SK-MEL-5 (cell line): ENCODE data around the gene DERA. TPM values are rescaled to one million over a fixed set of nuclear protein-coding genes. Genes with fewer than 3 reads are reported as not detected.
"Not testable (repeated sequence)": the region's sequence is repeated elsewhere in the genome, so short reads cannot be mapped to it uniquely, and the experiment has no call there.

ENCODE experiments used
- DNase-seq: peaks from one replicate; pipeline ENCODE4 v3.0.0-alpha.2; 2016; ENCODE audit warnings: low read depth, low spot score
- in situ Hi-C: cut with HindIII; loops from 2 replicates; pipeline ENCODE4 v1.10.0; 2016; ENCODE audit warnings: low sequenced_read_pairs, high pct_unique_total_duplicates, low pct_unique_long_range_greater_than_20kb
- total RNA-seq: library from RNA; depleted of rRNA; stranded (reverse); fragments of >200 nt; shearing (Covaris generic); gene quantifications from 2 replicates; pipeline ENCODE4 v1.2.3, GENCODE V29; 2014

The DERA gene
- total RNA-seq, 1 experiment from 2014 or later: 200 TPM

DNA sequence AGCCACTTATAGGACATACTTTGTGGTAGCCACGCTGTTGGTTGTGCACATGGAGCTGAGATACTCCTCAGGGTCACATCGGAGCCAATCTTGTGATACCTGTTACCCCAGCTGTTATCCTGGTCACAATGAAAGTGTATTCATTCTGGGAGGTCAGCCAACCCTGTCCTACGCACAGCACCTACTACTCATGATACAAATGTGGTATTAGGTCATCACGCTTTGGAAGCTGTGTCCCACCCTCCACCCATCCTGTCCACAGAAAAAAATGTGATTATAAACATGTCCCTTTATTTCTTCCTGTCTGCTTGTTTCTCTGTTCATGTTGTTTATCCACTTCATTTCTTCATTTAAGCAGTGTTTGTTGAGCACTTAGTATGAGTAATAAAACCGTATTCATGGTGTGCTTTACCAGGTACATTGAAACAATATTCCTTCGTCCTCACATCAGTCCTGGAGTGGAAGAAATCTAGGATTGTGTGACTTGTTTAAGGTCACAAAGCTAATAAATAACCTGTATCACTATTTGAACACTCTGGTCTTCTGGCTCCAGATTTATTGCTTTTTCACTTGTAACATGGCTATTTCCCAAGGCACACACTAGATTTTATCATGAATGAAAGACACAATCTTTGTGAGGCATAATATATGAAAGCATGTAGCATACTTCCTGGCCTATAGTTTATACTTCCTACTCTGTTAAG lies 73.1 kb downstream of the DERA start:
- in situ Hi-C loops: no loop called here
- DNase-seq: no peak

DNA sequence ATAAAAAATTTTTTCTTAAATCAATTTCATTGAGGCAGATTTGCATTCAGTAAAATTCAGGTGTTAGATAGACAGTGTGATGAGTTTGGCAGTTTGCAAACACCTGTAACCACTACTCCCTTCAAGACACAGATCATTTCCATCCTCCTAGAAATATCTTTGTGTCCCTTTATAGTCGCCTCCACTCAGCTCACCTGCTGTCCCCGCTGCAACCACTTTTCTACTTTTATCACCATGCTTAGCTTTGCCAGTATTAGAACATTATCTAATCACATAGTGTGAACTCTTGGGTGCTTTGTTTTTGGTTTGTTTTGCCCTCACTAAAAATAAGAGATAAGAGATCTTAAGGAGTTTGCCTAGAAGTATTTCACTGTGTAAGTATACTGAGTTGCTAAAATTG lies 73.8 kb downstream of the DERA start:
- no peak for DNase-seq
- in situ Hi-C loops: no loop called here

DNA sequence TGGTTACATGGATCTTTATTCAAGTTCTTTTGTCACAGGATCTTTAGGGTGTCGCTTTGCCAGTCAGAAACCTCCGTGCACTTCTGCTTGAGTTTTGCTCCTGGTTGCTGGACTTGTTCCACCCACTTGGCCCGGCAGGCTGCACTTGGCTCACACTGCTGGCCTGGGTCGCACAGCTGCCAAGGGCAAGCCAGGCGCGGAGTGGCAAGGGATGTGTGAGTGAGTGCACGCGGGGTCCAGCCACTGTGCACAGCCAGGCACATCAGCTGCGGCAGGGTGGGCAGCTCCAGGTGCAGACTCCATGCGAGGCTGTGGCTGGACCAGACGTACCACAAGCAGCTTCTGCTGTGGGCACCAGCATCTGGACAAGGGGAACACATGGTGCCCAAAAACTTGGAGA lies 76.6 kb downstream of the DERA start:
- in situ Hi-C loops: no loop called here
- no peak for DNase-seq

DNA sequence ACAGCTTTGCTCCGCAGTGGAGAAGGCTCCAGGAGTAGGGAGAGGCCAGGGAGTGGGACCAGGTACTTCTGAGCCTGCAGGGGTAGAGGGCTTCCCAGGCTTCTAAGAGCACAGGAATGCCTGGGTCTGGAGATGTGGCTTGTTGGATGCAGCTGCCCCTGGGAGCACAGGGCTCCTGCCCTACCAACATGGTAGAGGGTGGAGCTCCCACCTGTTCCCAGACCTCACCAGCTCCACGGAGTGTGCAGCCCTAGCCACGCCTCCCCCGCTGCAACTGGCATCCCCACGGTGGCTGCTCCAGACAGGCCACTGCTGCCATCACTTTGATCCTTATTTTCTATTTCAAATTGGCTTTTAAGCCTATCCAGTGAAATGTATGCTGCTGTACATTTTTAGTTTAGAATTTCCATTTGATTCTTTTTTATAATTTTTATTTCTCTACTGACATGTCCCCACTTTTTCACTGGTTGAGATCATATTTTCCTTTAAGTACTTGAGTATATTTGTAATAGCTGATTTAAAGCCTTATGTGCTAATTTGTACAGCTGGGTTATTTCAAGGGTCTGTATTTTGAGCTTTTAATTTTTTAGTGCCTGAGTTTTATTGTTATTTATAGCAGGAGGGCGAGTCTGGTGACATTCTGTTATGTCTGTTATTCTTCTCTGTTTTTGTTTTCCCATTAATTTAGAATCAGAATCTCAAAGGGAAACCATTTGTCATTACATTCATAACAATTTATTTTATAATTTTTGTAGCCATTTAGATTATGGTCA lies 78.0 kb downstream of the DERA start:
- DNase-seq: no peak
- in situ Hi-C loops: no loop called here

DNA sequence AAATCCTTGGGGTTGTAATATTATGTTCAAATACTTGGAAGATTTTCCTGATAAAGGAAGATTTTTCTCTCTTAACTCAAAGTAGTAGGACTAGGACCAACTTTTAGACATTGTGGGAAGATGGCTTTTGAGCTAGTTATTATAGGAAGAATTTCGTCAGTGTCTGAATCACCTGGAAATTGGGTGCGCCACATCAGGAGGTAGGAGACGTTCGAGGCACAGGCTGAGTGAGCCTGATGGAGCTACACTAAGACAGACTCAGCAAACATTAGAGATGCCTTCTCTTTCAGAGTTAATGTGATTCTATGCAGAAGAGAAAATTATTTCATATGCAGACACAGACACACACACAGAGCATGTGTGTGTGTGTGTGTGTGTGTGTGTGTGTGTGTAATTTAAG lies 84.7 kb downstream of the DERA start:
- in situ Hi-C loops: no loop called here
- DNase-seq: no peak

DNA sequence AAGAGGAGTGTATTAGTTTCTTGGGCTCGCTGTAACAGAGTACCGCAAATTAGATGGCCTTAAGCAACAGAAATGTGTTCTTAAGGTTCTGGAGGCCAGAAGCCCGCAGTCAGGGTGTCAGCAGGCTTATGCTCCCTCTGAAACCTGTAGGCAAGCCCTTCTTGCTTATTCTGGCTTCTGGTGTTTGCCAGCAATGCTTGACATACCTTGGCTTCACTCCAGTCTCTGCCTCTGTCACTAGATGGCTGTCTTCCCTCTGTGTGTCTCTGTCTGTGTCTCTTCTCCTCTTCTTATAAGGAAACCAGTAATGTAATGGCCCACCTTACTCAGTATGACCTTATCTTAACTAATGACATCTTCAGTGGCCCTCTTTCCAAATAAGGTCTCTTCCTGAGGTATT lies 85.1 kb downstream of the DERA start:
- in situ Hi-C loops: no loop called here
- DNase-seq: peak; percentile 16

DNA sequence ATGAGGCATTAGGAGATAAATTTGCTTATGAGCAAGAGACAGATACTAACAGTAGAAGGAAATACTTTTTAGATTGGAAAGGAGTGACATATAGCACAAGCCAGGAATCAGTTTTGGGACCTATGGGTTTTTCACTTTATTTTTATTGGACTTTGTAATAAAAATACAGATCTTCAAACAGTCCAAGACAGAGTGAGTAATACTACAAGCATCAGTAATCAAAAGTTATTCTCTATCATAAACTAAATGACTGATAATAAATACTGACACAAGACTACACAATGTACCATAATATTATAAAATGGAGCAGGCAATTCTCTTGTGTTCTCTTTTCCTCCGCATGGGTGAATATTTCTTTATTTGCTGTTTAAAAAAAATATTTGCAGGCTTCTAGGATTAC lies 85.8 kb downstream of the DERA start:
- in situ Hi-C loops: no loop called here
- DNase-seq: no peak

DNA sequence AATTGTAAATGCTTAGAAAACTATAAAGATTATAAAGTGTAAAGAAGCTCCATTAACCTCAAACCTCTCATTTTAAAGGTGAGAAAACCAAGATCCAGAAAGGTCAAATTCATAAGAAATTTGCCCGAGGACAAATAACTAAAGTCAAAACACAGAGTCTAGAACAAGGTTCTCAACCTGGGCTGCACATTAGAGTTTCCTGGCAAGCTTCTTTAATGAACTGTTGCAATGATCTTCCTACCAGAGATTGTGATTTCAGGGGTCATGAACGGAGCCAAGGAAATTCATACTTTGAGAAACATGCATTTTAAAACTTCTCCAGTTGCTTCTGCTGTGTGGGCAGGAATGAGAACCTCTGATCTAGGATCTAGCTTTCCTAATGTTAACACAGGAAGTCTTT lies 86.8 kb downstream of the DERA start:
- DNase-seq: no peak
- in situ Hi-C loops: no loop called here

DNA sequence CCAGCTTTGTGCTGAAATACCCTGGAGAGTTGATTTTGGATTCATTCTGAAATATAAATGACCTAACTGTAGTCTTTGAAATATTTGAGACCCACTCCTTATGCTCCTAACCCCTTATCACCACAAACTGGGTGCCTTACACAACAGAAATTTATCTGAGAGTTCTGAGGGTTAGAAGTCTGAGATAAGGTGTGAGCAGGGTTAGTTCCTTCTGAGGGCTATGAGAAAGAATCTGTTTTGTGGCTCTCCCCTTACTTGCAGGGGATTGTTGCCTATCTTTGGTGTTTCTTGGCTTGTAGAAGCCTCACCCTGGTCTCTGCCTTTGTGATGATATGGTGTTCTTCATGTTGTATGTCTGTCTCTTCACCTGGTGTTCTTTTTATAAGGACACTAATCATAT lies 91.7 kb downstream of the DERA start:
- in situ Hi-C loops: no loop called here
- no peak for DNase-seq

DNA sequence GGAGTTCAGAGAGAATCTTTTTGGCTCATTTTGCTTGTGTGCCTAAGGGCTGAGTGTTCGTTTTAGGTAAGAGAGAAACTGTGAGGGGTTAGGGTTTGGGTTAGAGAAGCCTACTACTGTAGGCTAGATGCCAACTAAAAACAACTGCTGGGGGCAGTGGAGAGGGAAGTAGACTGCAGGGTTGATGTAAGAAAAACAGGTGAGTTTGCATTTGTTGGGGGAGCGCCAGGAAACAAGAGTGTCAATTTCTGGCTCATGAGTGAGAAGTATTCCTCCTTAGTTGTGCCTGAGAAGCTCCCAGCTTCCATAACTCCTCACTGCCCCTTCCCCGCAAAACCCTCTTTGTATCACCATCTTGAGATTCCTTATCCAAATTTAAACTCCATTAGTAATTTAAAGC lies 92.3 kb downstream of the DERA start:
- in situ Hi-C loops: no loop called here
- no peak for DNase-seq

DNA sequence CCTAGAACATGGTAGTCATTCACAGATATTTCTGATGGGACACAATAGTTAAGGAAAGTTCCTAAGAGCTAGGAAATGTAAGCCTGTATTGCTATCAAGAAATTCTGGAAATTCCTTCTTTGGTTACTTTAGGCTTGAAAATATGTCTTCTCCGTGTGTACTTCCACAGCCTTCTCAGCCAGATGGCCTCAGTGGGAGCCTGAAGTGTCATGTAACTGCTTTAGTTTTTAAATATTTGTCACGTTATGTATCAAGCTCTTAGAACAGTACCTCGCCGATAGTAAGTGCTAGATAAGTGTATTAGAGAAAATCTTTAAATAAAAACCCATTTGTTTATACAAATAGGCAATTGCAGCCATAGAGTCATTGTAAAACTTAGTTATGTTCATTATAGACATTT lies 95.6 kb downstream of the DERA start:
- in situ Hi-C loops: no loop called here
- DNase-seq: no peak

DNA sequence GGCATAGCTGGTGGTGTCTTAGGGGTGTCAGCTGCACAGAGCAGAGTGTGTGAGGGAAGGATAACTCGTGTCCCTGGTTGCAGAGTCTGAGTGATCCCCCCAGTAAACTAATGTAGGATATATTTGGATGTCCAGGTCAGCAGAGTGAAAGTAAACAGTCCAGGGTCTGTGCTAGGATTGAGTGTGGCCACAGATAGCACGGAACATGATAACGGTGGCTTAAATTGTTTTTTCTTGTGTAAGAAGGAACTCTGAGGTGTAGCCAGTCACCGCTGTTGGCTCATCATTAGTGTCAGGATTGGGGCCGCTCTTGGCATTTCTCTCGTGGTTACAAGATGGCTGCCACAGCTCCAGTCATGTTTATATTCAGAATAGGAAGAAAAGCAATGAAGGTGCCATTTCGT lies 97.3 kb downstream of the DERA start:
- no peak for DNase-seq
- in situ Hi-C loops: no loop called here

DNA sequence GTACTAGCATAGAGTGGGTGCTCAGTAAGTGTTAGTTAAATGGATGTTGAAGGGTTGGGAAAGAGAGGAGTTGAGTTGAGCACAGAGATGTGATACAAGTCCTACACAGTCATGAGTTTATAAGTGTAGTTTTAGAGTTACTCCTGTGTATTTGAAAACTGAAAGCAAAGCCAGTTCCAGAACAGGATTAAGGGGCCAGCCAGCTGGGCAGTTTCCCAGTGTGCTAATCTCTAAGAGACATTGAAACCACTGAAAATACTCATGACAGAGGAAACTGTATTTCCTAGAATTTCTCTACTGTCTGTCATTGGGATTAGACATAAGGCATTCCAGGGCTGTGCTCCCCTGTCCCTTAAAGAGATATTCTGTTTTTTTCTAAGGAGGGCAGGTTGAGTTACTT lies 101.0 kb downstream of the DERA start:
- in situ Hi-C loops: no loop called here
- DNase-seq: no peak

DNA sequence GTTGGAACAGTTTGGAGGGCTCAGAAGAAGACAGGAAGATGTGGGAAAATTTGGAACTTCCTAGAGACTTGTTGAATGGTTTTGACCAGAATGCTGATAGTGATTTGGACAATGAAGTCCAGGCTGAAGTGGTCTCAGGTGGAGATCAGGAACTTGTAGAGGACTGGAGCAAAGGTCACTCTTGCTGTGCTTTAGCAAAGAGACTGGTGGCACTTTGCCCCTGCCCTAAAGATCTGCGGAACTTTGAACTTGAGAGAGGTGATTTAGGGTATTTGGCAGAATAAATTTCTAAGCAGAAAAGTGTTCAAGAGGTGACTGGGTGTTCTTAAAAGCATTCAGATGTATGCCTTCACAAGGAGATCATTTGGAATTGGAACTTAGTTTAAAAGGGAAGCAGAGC lies 102.6 kb downstream of the DERA start:
- DNase-seq, in situ Hi-C loops: not testable (repeated sequence)

DNA sequence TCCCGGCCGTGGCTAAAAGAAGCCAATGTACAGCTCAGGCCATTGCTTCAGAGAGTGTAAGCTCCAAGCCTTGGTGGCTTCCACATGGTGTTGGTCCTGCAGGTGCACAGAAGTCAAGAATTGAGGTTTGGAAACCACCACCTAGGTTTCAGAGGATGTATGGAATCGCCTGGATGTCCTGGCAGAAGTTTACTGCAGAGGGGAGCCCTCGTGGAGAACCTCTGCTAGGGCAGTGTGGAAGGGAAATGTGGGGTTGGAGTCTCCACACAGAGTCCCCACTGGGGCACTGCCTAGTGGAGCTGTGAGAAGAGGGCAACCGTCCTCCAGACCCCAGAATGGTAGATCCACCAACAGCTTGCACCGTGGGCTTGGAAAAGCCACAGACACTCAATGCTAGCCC lies 103.3 kb downstream of the DERA start:
- in situ Hi-C loops, DNase-seq: not testable (repeated sequence)

DNA sequence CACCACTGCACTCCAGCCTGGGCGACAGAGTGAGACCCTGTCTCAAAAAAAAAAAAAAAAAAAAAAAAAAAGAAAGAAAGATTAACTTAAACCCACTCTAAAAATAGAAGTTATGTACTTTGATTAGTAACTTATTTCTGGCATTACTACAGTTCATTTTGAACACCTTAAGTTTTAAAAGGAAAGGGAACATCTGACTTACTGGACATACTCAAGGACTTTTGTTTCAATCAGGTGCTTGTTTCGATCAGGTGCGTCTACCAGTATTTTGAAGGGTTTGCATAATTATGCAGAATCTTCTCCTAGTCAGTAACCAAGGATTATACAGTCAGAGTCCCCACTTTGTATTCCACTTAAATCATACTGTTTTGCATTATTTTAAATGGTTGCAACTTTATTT lies 105.6 kb downstream of the DERA start:
- no peak for DNase-seq
- in situ Hi-C loops: no loop called here

DNA sequence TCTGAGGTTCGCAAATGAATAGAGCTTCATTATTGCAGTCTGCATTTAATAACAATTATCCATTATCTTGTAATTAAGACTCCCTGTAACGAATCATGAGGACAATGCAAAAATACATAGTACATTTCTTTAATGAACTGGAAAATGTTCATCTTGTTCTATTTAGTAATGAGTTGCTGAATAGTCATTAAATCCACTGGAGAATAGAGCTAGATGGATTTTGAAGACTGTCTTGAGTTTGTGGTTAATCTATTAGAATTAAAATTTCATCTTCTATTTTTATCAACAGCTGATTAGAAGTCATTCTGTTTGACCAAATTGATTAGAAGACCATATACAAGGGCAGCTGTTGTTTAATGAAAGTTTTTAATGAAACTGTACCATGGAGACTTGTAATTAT lies 107.2 kb downstream of the DERA start:
- in situ Hi-C loops: no loop called here
- no peak for DNase-seq

DNA sequence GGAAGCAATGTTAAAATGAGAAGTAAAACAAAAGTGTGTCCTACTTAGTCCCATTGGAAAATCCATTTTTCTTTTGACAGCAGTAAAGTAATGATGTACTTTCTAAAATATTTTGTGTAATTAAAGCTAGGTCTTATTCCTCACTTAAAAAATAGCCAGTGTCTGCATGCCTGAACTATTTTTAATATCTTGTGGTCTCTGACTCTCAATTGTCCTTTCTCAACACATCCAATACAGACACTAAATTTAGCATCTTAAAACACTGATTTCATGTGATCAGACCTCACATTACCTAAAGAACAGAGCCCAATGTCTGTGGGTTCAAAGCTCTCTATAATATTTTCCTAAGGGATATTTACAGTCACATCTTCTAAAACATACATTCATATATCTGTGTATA lies 108.0 kb downstream of the DERA start:
- in situ Hi-C loops: no loop called here
- no peak for DNase-seq

DNA sequence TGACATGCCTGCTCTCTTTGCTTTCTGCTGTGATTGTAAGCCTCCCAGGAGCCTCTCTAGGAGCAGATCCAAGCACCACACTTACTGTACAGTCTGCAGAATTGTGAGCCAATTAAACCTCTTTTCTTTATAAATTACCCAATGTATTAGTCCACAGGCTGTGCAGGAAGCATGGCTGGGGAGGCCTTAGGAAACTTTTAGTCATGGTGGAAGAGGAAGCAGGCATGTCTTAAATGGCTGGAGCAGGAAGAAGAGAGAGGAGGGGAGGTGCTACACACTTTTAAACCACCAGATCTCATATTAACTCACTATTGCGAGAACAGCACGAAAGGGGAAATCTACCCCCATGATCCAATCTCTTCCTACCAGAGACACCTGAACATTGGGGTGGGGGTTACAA lies 108.9 kb downstream of the DERA start:
- in situ Hi-C loops: no loop called here
- no peak for DNase-seq
